ENCODE measurements around the gene CACNA1C.

Gene CACNA1C

GRCh38 chr12:2191534-2192153 lies 138.9 kb downstream of the CACNA1C start:
- FAIRE-seq: no peak
- no peak for DNase-seq (ENCODE audit: insufficient read length, low spot score)

- no peak for DNase-seq (ENCODE audit: insufficient read length, low spot score)
- FAIRE-seq: no peak
Measured at GRCh38 chr12:2192231-2192630, 139.4 kb downstream of the CACNA1C start.

GRCh38 chr12:2194060-2194459 lies 141.3 kb downstream of the CACNA1C start:
- FAIRE-seq (no peak), DNase-seq (ENCODE audit: insufficient read length, low spot score) (no peak)

- DNase-seq (ENCODE audit: insufficient read length, low spot score) (no peak), FAIRE-seq (no peak)
Measured at GRCh38 chr12:2194571-2194970, 141.8 kb downstream of the CACNA1C start.

- FAIRE-seq (no peak), DNase-seq (ENCODE audit: insufficient read length, low spot score) (no peak)
Measured at GRCh38 chr12:2195085-2195484, 142.3 kb downstream of the CACNA1C start.

GRCh38 chr12:2198005-2198501 lies 145.3 kb downstream of the CACNA1C start:
- FAIRE-seq: no peak
- no peak for DNase-seq (ENCODE audit: insufficient read length, low spot score)

- no peak for FAIRE-seq
Measured at GRCh38 chr12:2198542-2198941, 145.8 kb downstream of the CACNA1C start.

GRCh38 chr12:2205996-2206395 lies 153.2 kb downstream of the CACNA1C start:
- DNase-seq (ENCODE audit: insufficient read length, low spot score) (no peak), FAIRE-seq (no peak)

More at GRCh38 chr12:2198542-2198941, 145.8 kb downstream of the CACNA1C start:
- DNase-seq (ENCODE audit: insufficient read length, low spot score): no peak

GRCh38 chr12:2208837-2209635 lies 156.2 kb downstream of the CACNA1C start:
- DNase-seq (ENCODE audit: insufficient read length, low spot score) (no peak), FAIRE-seq (no peak)

GRCh38 chr12:2211119-2211518 lies 158.3 kb downstream of the CACNA1C start:
- no peak for FAIRE-seq
- DNase-seq (ENCODE audit: insufficient read length, low spot score): no peak

GRCh38 chr12:2212537-2212936 lies 159.8 kb downstream of the CACNA1C start:
- DNase-seq (ENCODE audit: insufficient read length, low spot score): no peak
- no peak for FAIRE-seq

- FAIRE-seq (no peak), DNase-seq (ENCODE audit: insufficient read length, low spot score) (no peak)
Measured at GRCh38 chr12:2212971-2213869, 160.4 kb downstream of the CACNA1C start.

- FAIRE-seq (no peak), DNase-seq (ENCODE audit: insufficient read length, low spot score) (no peak)
Measured at GRCh38 chr12:2214411-2214810, 161.6 kb downstream of the CACNA1C start.

GRCh38 chr12:2215709-2216560 lies 163.1 kb downstream of the CACNA1C start:
- no peak for FAIRE-seq
- DNase-seq (ENCODE audit: insufficient read length, low spot score): no peak

GRCh38 chr12:2218706-2219105 lies 165.9 kb downstream of the CACNA1C start:
- no peak for FAIRE-seq
- DNase-seq (ENCODE audit: insufficient read length, low spot score): no peak

- DNase-seq (ENCODE audit: insufficient read length, low spot score): no peak
- no peak for FAIRE-seq
Measured at GRCh38 chr12:2221030-2221621, 168.3 kb downstream of the CACNA1C start.

GRCh38 chr12:2222691-2223090 lies 169.9 kb downstream of the CACNA1C start:
- FAIRE-seq: no peak
- DNase-seq (ENCODE audit: insufficient read length, low spot score): no peak

GRCh38 chr12:2224961-2225360 lies 172.2 kb downstream of the CACNA1C start:
- FAIRE-seq: no peak
- DNase-seq (ENCODE audit: insufficient read length, low spot score): no peak

- DNase-seq (ENCODE audit: insufficient read length, low spot score): no peak
- FAIRE-seq: no peak
Measured at GRCh38 chr12:2225696-2226095, 172.9 kb downstream of the CACNA1C start.

- no peak for FAIRE-seq
Measured at GRCh38 chr12:2226641-2227040, 173.9 kb downstream of the CACNA1C start.

More at GRCh38 chr12:2226641-2227040, 173.9 kb downstream of the CACNA1C start:
- DNase-seq (ENCODE audit: insufficient read length, low spot score): no peak
